ENCODE measurements around the gene TRIM56.
"Not testable (repeated sequence)": the region's sequence is repeated elsewhere in the genome, so short reads cannot be mapped to it uniquely, and the experiment has no call there.

Gene TRIM56

GRCh38 chr7:101100858-101101847 lies 15.9 kb downstream of the TRIM56 start:
- no peak overlapping the region for H3K4me3 ChIP-seq (replicated peaks; ENCODE audit: insufficient read depth, low read length)

GRCh38 chr7:101102026-101102425 lies 16.7 kb downstream of the TRIM56 start:
- TF ChIP-seq GABPA (IDR thresholded peaks at IDR 0.05; ENCODE audit: low read depth) (no peak), CTCF (IDR thresholded peaks at IDR 0.05; ENCODE audit: insufficient read depth, low read length) (no peak), POLR2AphosphoS5 (IDR thresholded peaks at IDR 0.05; ENCODE audit: low read depth) (no peak), REST (IDR thresholded peaks at IDR 0.05; ENCODE audit: insufficient replicate concordance, low read depth) (no peak), SPI1 (IDR thresholded peaks at IDR 0.05; ENCODE audit: borderline replicate concordance, low read depth) (no peak)
- Histone ChIP-seq H3K27ac (replicated peaks) (no peak overlapping the region), H3K27me3 (ENCODE audit: insufficient read depth, poor library complexity, severe bottlenecking) (no peaks in the 10 kb centered on the region)

More at GRCh38 chr7:101100858-101101847, 15.9 kb downstream of the TRIM56 start:
- DNase-seq (ENCODE audit: low read depth in 1 of 2, low spot score in 1 of 2) = no peak
- no peaks in the 10 kb centered on the region for H3K27me3 ChIP-seq (ENCODE audit: insufficient read depth, poor library complexity, severe bottlenecking)
- TF ChIP-seq REST (IDR thresholded peaks at IDR 0.05; ENCODE audit: insufficient replicate concordance, low read depth) (no peak), CTCF (IDR thresholded peaks at IDR 0.05; ENCODE audit: insufficient read depth, low read length) (no peak)
- H3K27ac ChIP-seq (replicated peaks) = no peak overlapping the region

GRCh38 chr7:101103701-101104100 lies 18.4 kb downstream of the TRIM56 start:
- not testable (repeated sequence) for H3K4me3 ChIP-seq (replicated peaks; ENCODE audit: insufficient read depth, low read length); H3K27me3 ChIP-seq (ENCODE audit: insufficient read depth, poor library complexity, severe bottlenecking); DNase-seq (ENCODE audit: low read depth in 1 of 2, low spot score in 1 of 2); H3K27ac ChIP-seq (replicated peaks)

More at GRCh38 chr7:101102026-101102425, 16.7 kb downstream of the TRIM56 start:
- DNase-seq (ENCODE audit: low read depth in 1 of 2, low spot score in 1 of 2) = no peak
- H3K4me3 ChIP-seq (replicated peaks; ENCODE audit: insufficient read depth, low read length) = no peak overlapping the region

- Histone ChIP-seq H3K27ac (replicated peaks) (no peak overlapping the region), H3K27me3 (ENCODE audit: insufficient read depth, poor library complexity, severe bottlenecking) (no peaks in the 10 kb centered on the region), H3K4me3 (replicated peaks; ENCODE audit: insufficient read depth, low read length) (no peak overlapping the region)
- no peak for DNase-seq (ENCODE audit: low read depth in 1 of 2, low spot score in 1 of 2)
- no peak for TF ChIP-seq POLR2AphosphoS5 (IDR thresholded peaks at IDR 0.05; ENCODE audit: low read depth)
- TF ChIP-seq SPI1 (IDR thresholded peaks at IDR 0.05; ENCODE audit: borderline replicate concordance, low read depth) = no peak
- TF ChIP-seq CTCF (IDR thresholded peaks at IDR 0.05; ENCODE audit: insufficient read depth, low read length) = no peak
- no peak for TF ChIP-seq REST (IDR thresholded peaks at IDR 0.05; ENCODE audit: insufficient replicate concordance, low read depth)
- no peak for TF ChIP-seq GABPA (IDR thresholded peaks at IDR 0.05; ENCODE audit: low read depth)
These were observed 19.0 kb downstream of the TRIM56 start for GRCh38 chr7:101104193-101104713.

Data from HL-60 (cell line).